KOPT-K1 (cell line): ENCODE results near the gene GPC4.

Source experiments
- H3K27ac ChIP-seq: fragments of 200-600 bp; sonication (generic); 2 replicates; pipeline ENCODE4 v1.5.1; 2016; ENCODE audit warnings: antibody characterized with exemption, mild to moderate bottlenecking, low read depth, low read length; ENCODE audit not compliant: poor library complexity, severe bottlenecking
- H3K36me3 ChIP-seq: fragments of 200-600 bp; sonication (generic); 2 replicates; pipeline ENCODE4 v1.5.1; 2017; ENCODE audit warnings: antibody characterized with exemption, mild to moderate bottlenecking, low read length, moderate library complexity; ENCODE audit not compliant: insufficient read depth
- H3K9me3 ChIP-seq: fragments of 200-600 bp; sonication (generic); 2 replicates; pipeline ENCODE4 v1.5.1; 2017; ENCODE audit warnings: antibody characterized with exemption, low read length, mild to moderate bottlenecking; ENCODE audit not compliant: insufficient read depth, poor library complexity, severe bottlenecking

The GPC4 gene

DNA sequence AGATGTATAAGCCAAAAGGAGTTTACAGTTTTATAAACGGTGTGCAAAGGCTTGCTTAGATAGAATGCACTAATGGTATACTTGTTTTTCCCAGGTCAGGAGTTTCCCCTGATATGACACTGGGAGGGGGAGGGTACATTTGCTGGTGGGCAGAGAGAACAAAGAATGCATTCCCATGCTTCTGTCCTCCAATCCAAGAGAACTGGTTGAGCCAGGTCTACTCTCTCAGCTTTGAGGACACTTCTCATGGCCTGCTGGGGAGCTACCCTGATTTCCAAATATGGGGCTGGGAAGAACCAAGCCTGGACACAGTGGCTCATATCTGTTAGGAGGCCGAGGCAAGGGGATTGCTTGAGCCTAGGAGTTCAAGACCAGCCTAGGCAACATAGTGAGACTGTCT, 3.3 kb upstream of the GPC4 start:
- no peaks in the 10 kb centered on the region for H3K9me3 ChIP-seq
- no peaks in the 10 kb centered on the region for H3K36me3 ChIP-seq
- no peak overlapping the region for H3K27ac ChIP-seq

- H3K27ac ChIP-seq = no peak overlapping the region
- no peaks in the 10 kb centered on the region for H3K36me3 ChIP-seq
- no peaks in the 10 kb centered on the region for H3K9me3 ChIP-seq
Measured at GRCh38 chrX:133417364-133417763, 2.1 kb upstream of the GPC4 start.

GRCh38 chrX:133414406-133415275, 648 bp downstream of the GPC4 start:
- Histone ChIP-seq H3K27ac (no peak overlapping the region), H3K36me3 (no peaks in the 10 kb centered on the region), H3K9me3 (no peaks in the 10 kb centered on the region)

DNA sequence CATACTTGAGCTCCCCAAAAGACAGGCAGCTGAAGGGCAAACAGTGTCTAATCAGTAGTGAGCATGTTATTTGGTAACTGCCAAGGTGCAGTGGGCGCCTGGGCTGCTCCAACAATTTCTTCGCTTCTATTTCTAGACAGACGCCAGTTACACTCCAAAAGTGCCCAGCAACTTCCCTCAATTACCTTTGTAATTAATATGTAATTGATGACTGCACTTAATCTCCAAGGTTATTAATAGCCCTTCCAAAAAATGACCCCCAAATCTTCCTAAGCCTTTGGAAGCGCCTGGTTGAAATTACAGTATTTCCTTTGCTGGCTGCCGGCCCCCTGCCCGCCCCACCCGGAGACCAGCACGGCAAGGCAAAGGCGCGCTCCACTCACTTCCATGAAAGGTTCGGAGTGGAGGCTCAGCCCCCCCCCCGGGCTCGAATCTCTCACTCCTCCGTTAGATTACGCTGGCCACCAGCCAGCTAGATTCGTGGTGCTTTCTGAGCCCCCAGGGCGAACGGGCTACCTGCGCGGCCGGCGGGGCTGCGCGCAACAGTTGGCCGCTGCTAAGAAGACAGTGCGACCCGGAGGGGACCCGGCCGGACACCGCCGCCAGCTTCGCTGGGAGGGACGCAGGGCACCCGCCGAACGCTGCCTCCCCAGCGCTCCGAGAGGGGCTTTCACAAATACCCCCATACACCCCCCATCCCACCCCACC, 1.9 kb downstream of the GPC4 start:
- H3K27ac ChIP-seq = no peak overlapping the region
- H3K36me3 ChIP-seq = no peaks in the 10 kb centered on the region
- H3K9me3 ChIP-seq = no peaks in the 10 kb centered on the region

DNA sequence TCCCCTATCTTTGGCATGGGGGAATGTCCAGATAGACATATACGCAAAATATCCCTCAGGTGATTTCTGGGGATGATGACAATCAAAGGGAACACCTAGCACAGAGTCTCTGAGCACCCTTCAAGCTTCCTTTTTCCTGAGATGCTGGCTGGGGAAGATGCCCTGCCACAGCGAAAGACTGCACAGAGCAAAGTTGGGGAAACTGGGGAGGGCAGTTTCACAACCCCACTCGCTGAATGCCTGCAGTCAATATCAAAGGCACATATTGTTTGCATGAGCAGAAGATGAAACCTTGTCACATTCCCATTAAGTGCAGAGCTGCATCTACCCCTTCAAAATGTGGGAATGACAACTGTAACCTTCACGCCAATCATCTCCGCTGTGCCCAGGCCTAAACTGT, 2.6 kb downstream of the GPC4 start:
- H3K9me3 ChIP-seq = no peaks in the 10 kb centered on the region
- H3K36me3 ChIP-seq = no peaks in the 10 kb centered on the region
- H3K27ac ChIP-seq = no peak overlapping the region

DNA sequence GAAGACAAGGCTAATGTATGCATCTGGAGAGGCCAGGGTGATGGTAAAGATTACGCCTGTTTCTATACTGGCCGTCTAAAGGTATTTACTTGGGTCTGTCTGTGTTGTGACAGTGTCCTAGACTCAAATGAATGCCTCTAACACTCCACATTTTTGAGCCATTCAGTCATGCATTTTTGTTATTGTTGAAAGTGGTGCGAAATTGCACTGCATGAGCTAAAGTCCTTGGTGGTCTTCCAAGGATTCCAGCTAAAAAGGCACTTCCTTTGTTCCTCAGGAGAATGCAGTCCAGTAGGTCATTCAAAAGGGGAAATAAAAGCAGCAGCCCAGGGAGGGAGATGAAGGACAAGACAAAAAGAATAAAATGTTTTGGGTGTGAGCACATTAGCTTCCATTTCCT, 3.0 kb downstream of the GPC4 start:
- H3K36me3 ChIP-seq = no peaks in the 10 kb centered on the region
- H3K27ac ChIP-seq = no peak overlapping the region
- no peaks in the 10 kb centered on the region for H3K9me3 ChIP-seq

GRCh38 chrX:133410550-133410949, 4.7 kb downstream of the GPC4 start:
- Histone ChIP-seq H3K36me3 (no peaks in the 10 kb centered on the region), H3K9me3 (no peaks in the 10 kb centered on the region), H3K27ac (no peak overlapping the region)

GRCh38 chrX:133405498-133406185, 9.6 kb downstream of the GPC4 start:
- H3K36me3 ChIP-seq = no peaks in the 10 kb centered on the region
- no peaks in the 10 kb centered on the region for H3K9me3 ChIP-seq
- no peak overlapping the region for H3K27ac ChIP-seq

DNA sequence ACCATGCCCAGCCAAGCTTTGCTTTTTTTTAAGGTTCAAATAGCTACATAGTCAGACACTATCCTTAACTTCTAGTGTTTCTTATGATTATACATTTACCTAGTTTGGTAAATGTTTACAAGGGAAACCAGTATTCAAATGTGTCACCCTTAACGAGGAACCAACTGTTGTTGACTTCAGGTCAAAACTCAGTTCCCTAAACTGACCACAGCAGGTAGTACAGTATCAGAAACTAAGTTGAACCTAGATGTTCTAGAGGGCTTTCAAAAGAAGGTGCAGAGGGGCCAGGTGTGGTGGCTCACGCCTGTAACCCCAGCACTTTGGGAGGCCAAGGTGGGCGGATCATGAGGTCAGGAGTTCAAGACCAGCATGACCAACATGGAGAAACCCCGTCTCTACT, 11.3 kb downstream of the GPC4 start:
- Histone ChIP-seq H3K27ac (no peak overlapping the region), H3K9me3 (no peaks in the 10 kb centered on the region), H3K36me3 (no peaks in the 10 kb centered on the region)

- H3K27ac ChIP-seq = no peak overlapping the region
- no peaks in the 10 kb centered on the region for H3K36me3 ChIP-seq
- H3K9me3 ChIP-seq = no peaks in the 10 kb centered on the region
Measured at GRCh38 chrX:133402830-133403625, 12.3 kb downstream of the GPC4 start.

DNA sequence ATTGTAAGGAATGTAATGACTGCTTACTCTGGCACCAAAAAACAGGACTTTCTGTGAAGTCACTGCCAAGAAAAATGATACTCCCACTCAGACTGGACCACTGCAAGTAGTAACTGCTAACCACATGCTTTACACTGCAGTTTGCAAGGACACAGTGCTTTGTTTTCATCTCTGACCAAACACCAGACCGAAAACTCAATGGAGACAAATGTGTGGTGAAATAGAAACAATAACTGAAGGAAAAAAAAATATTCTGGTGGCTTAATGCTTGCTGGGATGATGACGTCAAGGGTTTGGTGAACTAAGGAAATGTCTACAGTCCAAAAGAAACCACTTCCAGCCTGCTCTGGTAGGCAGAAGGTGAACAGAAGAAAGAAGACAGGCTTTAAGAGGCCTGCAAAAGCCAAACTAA, 13.2 kb downstream of the GPC4 start:
- no peaks in the 10 kb centered on the region for H3K36me3 ChIP-seq
- H3K27ac ChIP-seq = peak overlapping the region; percentile 20
- no peaks in the 10 kb centered on the region for H3K9me3 ChIP-seq

DNA sequence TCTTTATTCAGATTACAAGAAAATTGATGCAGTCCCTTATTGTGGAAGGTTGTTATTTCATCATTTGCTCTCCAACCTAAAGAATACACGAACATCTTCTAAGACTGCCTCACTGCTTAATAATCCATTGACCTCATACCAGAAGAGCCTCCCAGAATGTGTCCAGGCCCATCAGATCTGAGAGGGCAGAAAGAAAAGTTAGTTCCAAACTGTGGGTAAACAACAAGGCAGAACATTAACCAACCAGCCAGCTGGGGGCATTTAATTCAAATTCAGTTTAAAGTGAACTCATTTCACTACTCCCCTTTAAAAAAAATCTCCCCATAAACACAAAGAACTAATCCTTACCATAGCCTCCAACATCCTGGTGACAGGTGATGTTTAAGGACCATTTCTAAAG, 13.8 kb downstream of the GPC4 start:
- Histone ChIP-seq H3K9me3 (no peaks in the 10 kb centered on the region), H3K36me3 (no peaks in the 10 kb centered on the region), H3K27ac (no peak overlapping the region)

DNA sequence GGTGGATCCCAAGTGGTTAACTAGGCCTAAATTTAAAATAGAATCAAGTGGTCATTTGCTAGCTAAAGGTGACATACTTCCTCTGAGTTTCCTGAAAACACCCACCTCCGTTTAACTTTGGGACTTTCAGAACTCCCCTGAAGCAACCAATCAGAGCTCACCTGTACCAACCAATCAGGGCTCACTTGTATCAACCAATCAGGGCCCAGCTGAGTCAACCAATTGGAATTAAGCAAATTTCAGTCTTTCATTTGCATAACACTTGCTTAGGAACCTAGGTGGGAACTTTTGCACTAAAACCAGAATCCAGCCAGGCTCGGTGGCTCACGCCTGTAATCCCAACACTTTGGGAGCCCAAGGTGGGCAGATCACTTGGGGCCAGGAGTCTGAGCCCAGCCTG, 15.9 kb downstream of the GPC4 start:
- H3K27ac ChIP-seq = no peak overlapping the region
- no peaks in the 10 kb centered on the region for H3K9me3 ChIP-seq
- no peaks in the 10 kb centered on the region for H3K36me3 ChIP-seq

DNA sequence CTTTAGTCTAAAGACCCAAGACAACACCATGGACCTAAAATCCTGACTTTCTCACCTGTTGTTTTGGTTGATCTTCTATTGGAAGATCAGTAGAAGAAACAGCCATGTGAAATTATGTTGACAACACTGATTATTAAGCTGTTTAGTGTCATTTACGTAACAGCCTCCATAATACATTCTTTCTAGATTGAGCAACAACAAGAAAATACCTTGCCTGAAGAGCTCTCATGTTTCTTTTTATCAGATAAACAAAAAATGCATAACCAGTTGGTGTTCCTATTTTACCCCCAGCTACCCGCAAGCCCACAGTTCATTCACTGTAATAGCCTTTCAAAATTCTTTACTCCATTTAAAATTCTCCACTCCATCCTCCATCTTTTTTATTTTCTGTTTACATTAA, 20.5 kb downstream of the GPC4 start:
- Histone ChIP-seq H3K9me3 (no peaks in the 10 kb centered on the region), H3K36me3 (no peaks in the 10 kb centered on the region), H3K27ac (no peak overlapping the region)

- Histone ChIP-seq H3K27ac (no peak overlapping the region), H3K9me3 (no peaks in the 10 kb centered on the region), H3K36me3 (no peaks in the 10 kb centered on the region)
Measured at GRCh38 chrX:133392671-133393070, 22.6 kb downstream of the GPC4 start.
